Left renal cortex interstitium (tissue), 4 donors: ENCODE results near the gene GOLT1A. TPM values are rescaled to one million over a fixed set of nuclear protein-coding genes. Genes with fewer than 3 reads are reported as not detected.

Source experiments
- DNase-seq, 4 donors: peaks; one replicate each; pipeline ENCODE4 v3.0.0-alpha.2; 2013; ENCODE audit warnings: low read depth in 4 of 4, low spot score in 2 of 4, missing footprints in 1 of 4
- polyA plus RNA-seq, 4 donors: library from polyadenylated mRNA; unstranded; fragments of 120-200 nt; gene quantifications; one replicate each; pipeline ENCODE4 v1.2.1, GENCODE V29; 2013; ENCODE audit not compliant: insufficient read length in 4 of 4

Gene GOLT1A
- polyA plus RNA-seq, 4 donors, result 2.7 to 4.2 (median 3.7) TPM

GRCh38 chr1:204194080-204194479 lies 19.7 kb downstream of the GOLT1A start:
- DNase-seq, result no peak

- DNase-seq, result no peak
Measured at GRCh38 chr1:204192589-204193352, 21.0 kb downstream of the GOLT1A start.

- DNase-seq, result no peak
Measured at GRCh38 chr1:204192046-204192445, 21.7 kb downstream of the GOLT1A start.

DNA sequence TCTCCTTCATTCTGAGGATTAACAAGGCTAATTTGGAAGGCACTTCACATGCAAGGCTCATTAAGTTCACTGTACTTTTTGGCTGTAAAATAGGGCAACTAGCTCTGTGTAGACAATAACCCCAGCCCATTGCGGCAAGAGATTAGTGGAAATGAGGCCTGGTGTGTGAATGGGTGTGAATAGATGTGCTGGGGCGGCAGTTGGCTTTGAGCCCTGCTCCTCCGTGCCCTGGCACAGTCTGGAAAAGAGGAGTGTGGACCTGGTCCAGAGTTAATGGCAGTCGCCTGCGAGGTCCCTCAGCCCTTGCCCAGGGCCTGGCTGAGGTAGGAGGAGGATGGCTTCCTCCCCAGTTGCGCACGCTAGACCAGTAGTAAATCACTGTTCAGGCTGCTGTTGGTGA lies 22.3 kb downstream of the GOLT1A start:
- DNase-seq, result no peak

DNA sequence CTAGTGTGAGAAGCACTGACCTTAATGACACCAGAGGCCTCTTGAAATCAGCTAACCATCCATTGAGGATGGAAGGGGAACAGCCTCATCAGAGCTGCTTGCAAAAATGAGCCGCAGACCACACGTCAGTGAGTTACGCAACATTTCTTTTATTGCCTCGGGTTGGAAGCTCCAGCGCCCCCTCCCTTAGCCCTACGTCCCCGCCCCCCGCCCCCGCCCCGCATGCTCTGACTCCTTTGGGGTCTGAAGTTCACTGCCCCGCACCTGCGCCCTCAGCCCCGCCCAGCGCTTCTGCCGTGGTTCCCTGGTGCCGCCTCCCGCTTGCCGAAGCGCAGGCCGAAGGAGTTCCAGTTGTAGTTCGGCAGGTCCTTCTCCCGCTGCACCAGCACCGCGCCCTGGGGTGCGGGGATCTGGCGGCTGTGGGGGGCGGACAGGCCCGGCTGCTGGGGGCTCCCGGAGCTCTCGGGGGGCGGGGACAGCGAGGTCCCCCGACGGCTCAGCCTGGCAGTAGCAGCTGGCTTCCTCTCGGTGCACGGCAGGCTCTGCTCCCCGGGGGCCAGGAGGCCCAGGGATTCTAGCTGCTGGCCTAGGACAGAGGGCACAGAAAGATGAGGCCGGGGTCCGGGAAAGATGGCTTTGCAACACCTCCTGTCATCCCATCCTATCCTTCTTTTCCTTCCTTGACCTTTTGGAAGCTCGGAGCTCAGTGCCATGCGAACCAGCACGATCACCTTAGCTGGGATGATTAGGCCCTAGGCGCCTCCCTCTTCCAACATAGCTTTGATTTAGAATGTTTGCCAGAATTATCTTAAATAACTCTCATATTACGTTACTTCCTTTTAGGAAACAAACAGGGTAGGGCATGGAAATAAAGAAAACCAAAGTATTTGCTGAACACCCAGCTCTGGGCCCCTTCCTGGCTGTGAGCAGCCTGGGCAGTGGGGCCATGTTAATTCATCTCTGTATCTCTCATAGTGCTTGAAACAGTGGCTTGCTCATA lies 23.3 kb downstream of the GOLT1A start:
- DNase-seq, result no peak

- DNase-seq, result no peak
Measured at GRCh38 chr1:204188959-204189639, 24.7 kb downstream of the GOLT1A start.

GRCh38 chr1:204186597-204186996 lies 27.2 kb downstream of the GOLT1A start:
- DNase-seq, result no peak

DNA sequence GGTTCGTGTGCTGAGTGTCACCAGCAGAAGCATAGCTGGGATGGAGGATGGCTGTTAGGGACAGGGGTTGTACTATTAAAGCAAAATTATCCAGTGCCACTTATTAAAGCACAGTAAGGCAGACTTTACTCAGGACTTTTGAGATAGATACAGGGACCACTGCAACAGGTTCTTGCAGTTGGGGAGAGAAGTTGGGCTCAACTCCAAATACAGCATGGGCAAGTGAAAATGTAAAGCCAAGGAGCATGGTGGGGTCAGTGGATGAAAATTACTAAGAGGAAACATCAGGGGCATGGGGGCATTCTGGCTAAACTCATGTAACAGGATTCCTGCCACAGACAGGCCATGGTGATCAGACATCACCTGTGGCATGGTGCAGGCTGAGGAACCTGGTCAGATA lies 32.7 kb downstream of the GOLT1A start:
- no peak for DNase-seq

- DNase-seq, result no peak
Measured at GRCh38 chr1:204180133-204180532, 33.7 kb downstream of the GOLT1A start.

- DNase-seq, result no peak
Measured at GRCh38 chr1:204178487-204179281, 35.1 kb downstream of the GOLT1A start.

GRCh38 chr1:204177133-204177532 lies 36.7 kb downstream of the GOLT1A start:
- no peak for DNase-seq

DNA sequence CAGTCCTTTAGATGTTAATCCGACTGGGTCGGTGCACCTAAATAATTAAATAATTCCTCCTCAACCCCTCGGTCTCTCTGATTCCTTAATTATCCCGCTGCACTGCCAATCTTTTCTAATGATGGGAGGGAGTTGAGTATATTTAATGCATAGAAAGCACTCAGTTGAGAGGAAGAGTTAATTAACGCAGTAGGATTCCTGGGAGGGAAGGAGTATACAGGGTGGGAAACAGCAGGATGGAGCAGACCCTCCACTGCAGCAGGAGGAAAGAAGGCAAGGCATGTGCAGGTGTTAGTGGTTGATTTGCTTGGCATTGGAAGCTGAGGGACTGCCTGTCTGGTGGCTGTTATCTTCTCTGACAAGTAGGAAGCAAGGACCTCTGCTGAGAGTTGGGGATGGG lies 37.7 kb downstream of the GOLT1A start:
- no peak for DNase-seq

DNA sequence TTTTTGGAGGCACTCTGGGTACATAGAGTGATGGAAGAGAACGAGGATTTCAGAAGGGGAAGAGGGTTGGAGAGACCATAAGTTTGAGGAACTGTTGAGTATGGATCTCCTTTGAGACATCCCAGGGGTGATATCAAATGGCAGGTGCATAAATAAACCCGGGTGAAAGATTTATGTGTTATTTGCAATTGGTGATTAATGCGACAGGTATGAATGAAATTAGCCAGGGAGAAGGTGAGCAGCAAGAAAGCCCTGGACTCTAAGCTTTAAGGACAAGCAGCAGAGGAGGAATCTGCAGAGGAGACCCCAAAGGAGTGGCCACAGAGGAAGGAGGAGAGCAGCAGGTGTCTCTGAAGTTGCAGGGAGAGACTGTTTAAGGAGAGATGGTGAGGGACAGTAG lies 38.8 kb downstream of the GOLT1A start:
- DNase-seq, result no peak

DNA sequence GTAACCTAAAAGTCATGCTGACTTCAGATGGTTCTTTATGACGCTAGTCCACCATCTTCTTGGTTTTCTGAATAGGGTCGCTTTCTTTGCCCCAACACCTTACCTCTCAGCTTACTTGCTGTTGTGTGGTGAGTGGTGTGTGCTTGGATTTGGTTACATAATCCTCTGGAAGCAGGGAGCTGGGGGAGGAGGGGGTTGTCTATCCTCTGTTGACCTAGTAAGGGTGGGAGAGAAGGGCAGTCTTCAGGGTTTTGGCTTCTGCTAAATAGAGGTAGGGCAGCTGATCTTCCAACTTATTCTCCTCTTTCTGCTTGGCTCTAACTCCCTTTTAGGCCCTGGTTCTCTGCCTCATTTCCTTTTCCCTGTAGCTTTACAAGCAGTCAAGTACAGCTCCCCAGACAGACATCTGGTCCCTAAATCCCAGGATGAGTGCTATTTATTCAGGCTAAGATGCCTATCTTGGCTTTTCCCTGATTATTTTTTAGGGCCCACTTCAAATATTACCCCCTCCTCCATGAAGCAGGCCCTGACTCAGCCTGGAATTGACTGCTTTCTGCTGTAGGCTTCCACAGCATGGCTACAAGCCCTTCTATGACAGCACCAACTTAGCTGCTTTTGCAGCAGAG lies 41.3 kb downstream of the GOLT1A start:
- no peak for DNase-seq

- DNase-seq, result no peak
Measured at GRCh38 chr1:204171751-204172178, 42.0 kb downstream of the GOLT1A start.

GRCh38 chr1:204170494-204171155 lies 43.2 kb downstream of the GOLT1A start:
- DNase-seq, result no peak

GRCh38 chr1:204169858-204170257 lies 43.9 kb downstream of the GOLT1A start:
- no peak for DNase-seq

DNA sequence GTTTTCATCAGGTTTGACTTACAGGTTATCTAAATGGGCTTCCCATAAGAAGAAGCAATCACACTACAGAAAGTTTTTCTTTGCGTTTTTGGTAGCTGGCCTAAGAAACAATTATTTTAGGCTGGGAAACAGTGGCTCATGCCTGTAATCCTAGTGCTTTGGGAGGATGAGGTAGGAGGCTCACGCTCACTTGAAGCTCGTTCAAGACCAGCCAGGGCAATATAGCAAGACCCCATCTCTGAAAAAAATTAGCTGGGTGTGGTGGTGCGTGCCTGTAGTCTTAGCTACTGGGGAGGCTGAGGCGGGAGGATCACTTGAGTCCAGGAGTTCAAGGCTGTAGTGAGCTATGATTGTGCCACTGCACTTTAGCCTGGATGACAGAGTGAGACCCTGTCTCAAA lies 46.1 kb downstream of the GOLT1A start:
- no peak for DNase-seq

GRCh38 chr1:204166219-204166618 lies 47.6 kb downstream of the GOLT1A start, which contains the start of gene REN:
REN (minus strand) TSS chr1:204166337; CDS start chr1:204166293, 44 bp downstream.
- no peak for DNase-seq
